Kidney epithelial cell (primary cell): ENCODE data around the gene MX1. TPM values are rescaled to one million over a fixed set of nuclear protein-coding genes. Genes with fewer than 3 reads are reported as not detected.

ENCODE experiments used
- DNase-seq: peaks from one replicate; pipeline ENCODE4 v3.0.0-alpha.2; 2010; ENCODE audit warnings: low read depth
- H3K27me3 ChIP-seq: 2 replicates; pipeline ENCODE4 v1.6.0; 2011; ENCODE audit warnings: low read length; ENCODE audit not compliant: control insufficient read depth, insufficient read depth
- H3K36me3 ChIP-seq: 2 replicates; pipeline ENCODE4 v1.5.1; 2011; ENCODE audit warnings: low read length; ENCODE audit not compliant: control insufficient read depth, insufficient read depth
- H3K4me3 ChIP-seq: 2 replicates; pipeline ENCODE4 v1.5.1; 2011; ENCODE audit warnings: low read depth, mild to moderate bottlenecking, control low read depth, low read length
- CTCF ChIP-seq: IDR thresholded peaks from 2 replicates; pipeline ENCODE4 v1.5.1; 2011; ENCODE audit warnings: mild to moderate bottlenecking, moderate library complexity, low read length, control low read depth, inconsistent platforms; ENCODE audit not compliant: insufficient read depth, poor library complexity, severe bottlenecking
- total RNA-seq: library from RNA; depleted of rRNA; stranded (reverse); fragments of >200 nt; gene quantifications from 2 replicates; pipeline ENCODE4 v1.2.3, GENCODE V29; 2015

The MX1 gene
- total RNA-seq, 1 donor from 2014 or later = 48.7 TPM

GRCh38 chr21:41503331-41503730, 77.3 kb downstream of the MX1 start:
- Histone ChIP-seq H3K27me3 (peaks cover 31% of the 10 kb centered on the region), H3K4me3 (no peak overlapping the region), H3K36me3 (no peaks in the 10 kb centered on the region)
- no peak for TF ChIP-seq CTCF
- DNase-seq = no peak

- no peaks in the 10 kb centered on the region for H3K36me3 ChIP-seq
- H3K4me3 ChIP-seq = no peak overlapping the region
- DNase-seq = no peak
- no peak for TF ChIP-seq CTCF
- H3K27me3 ChIP-seq = peaks cover 37% of the 10 kb centered on the region
These were observed 78.0 kb downstream of the MX1 start for GRCh38 chr21:41504030-41504429.

- H3K27me3 ChIP-seq = peaks cover 39% of the 10 kb centered on the region
- TF ChIP-seq CTCF = no peak
- H3K36me3 ChIP-seq = no peaks in the 10 kb centered on the region
- DNase-seq = no peak
- no peak overlapping the region for H3K4me3 ChIP-seq
These were observed 80.1 kb downstream of the MX1 start for GRCh38 chr21:41506005-41506594.

GRCh38 chr21:41506611-41507520, 80.8 kb downstream of the MX1 start:
- TF ChIP-seq CTCF = no peak
- H3K27me3 ChIP-seq = peaks cover 39% of the 10 kb centered on the region
- DNase-seq = no peak
- H3K36me3 ChIP-seq = no peaks in the 10 kb centered on the region
- peak overlapping the region; percentile 28 for H3K4me3 ChIP-seq

GRCh38 chr21:41507521-41508414, 81.7 kb downstream of the MX1 start, which contains the start of gene TMPRSS2:
Gene TMPRSS2 (minus strand): TSS chr21:41508158. CDS start chr21:41498133, 10,025 bp downstream.
- no peak for TF ChIP-seq CTCF
- Histone ChIP-seq H3K27me3 (peaks cover 39% of the 10 kb centered on the region), H3K36me3 (no peaks in the 10 kb centered on the region), H3K4me3 (peak within 1 kb of the TSS; percentile 28)
- DNase-seq = no peak
